Neural progenitor cell (in vitro differentiated cells): ENCODE data around the gene STX1A. TPM values are rescaled to one million over a fixed set of nuclear protein-coding genes. Genes with fewer than 3 reads are reported as not detected.

Experiments
- DNase-seq: peaks from one replicate; pipeline ENCODE4 v3.0.0-alpha.2; 2016; ENCODE audit warnings: low spot score
- H2AFZ ChIP-seq: fragments of 200-600 bp; sonication (generic); replicated peaks from 2 replicates; pipeline ENCODE4 v1.6.1; 2016; ENCODE audit warnings: antibody characterized with exemption
- H3F3A ChIP-seq: fragments of 200-600 bp; sonication (generic); 2 replicates; pipeline ENCODE4 v1.6.1; 2016; ENCODE audit warnings: antibody characterized with exemption, low read depth
- H3K27ac ChIP-seq: fragments of 200-600 bp; sonication (generic); 2 replicates; pipeline ENCODE4 v1.5.1; 2016; ENCODE audit warnings: mild to moderate bottlenecking
- H3K27me3 ChIP-seq: fragments of 200-600 bp; sonication (generic); 2 replicates; pipeline ENCODE4 v1.6.1; 2016; ENCODE audit warnings: mild to moderate bottlenecking, moderate library complexity
- H3K36me3 ChIP-seq: fragments of 200-600 bp; sonication (generic); 2 replicates; pipeline ENCODE4 v1.5.1; 2016
- H3K4me1 ChIP-seq: fragments of 200-600 bp; sonication (generic); 2 replicates; pipeline ENCODE4 v1.6.1; 2016; ENCODE audit warnings: mixed run types
- H3K4me2 ChIP-seq: fragments of 200-600 bp; sonication (generic); 2 replicates; pipeline ENCODE4 v1.6.1; 2016
- H3K4me3 ChIP-seq: fragments of 200-600 bp; sonication (generic); 2 replicates; pipeline ENCODE4 v1.5.1; 2016
- H3K79me2 ChIP-seq: fragments of 200-600 bp; sonication (generic); 2 replicates; pipeline ENCODE4 v1.6.1; 2016; ENCODE audit warnings: low read depth
- H3K9ac ChIP-seq: fragments of 200-600 bp; sonication (generic); 2 replicates; pipeline ENCODE4 v1.6.1; 2016
- H3K9me3 ChIP-seq: fragments of 200-600 bp; sonication (generic); 2 replicates; pipeline ENCODE4 v1.5.1; 2016; ENCODE audit warnings: low read depth
- H4K20me1 ChIP-seq: fragments of 200-600 bp; sonication (generic); 2 replicates; pipeline ENCODE4 v1.6.1; 2016; ENCODE audit warnings: low read depth
- H3K27ac Mint-ChIP-seq: 3 replicates; pipeline ENCODE4 v1.8.0; 2021; ENCODE audit warnings: mixed read lengths
- H3K27me3 Mint-ChIP-seq: 2 replicates; pipeline ENCODE4 v1.8.0; 2022; ENCODE audit warnings: low read depth, mild to moderate bottlenecking, inconsistent platforms, moderate library complexity, mixed read lengths; ENCODE audit not compliant: insufficient read depth
- H3K36me3 Mint-ChIP-seq: 3 replicates; pipeline ENCODE4 v1.8.0; 2021; ENCODE audit warnings: mixed read lengths
- H3K4me1 Mint-ChIP-seq: 3 replicates; pipeline ENCODE4 v1.8.0; 2021; ENCODE audit warnings: mixed read lengths
- H3K4me3 Mint-ChIP-seq: 3 replicates; pipeline ENCODE4 v1.8.0; 2021; ENCODE audit warnings: mild to moderate bottlenecking, moderate library complexity, mixed read lengths
- H3K9me3 Mint-ChIP-seq: 3 replicates; pipeline ENCODE4 v1.8.0; 2020; ENCODE audit warnings: mixed read lengths
- EZH2 ChIP-seq: fragments of 200-600 bp; sonication (generic); IDR thresholded peaks from 2 replicates; pipeline ENCODE4 v1.6.1; 2017; ENCODE audit warnings: antibody characterized with exemption, mild to moderate bottlenecking, moderate library complexity
- EZH2phosphoT487 ChIP-seq: fragments of 200-600 bp; sonication (generic); IDR thresholded peaks from 2 replicates; pipeline ENCODE4 v1.6.1; 2017; ENCODE audit warnings: antibody characterized with exemption
- total RNA-seq: library from RNA; depleted of rRNA; stranded (reverse); fragments of >200 nt; gene quantifications from 2 replicates; pipeline ENCODE4 v1.2.3, GENCODE V29; 2015; ENCODE audit warnings: low replicate concordance
- TF ChIP-seq, protein P1 (sequence below): fragments of 200-600 bp; sonication (generic); IDR thresholded peaks from 2 replicates; pipeline ENCODE4 v1.5.1; 2017; ENCODE audit warnings: antibody characterized with exemption, mild to moderate bottlenecking

STX1A gene
- total RNA-seq, 1 donor from 2014 or later = 21.9 TPM

GRCh38 chr7:73699370-73700068 is 19.9 kb downstream of the STX1A start:
- Histone ChIP-seq H3F3A (peaks cover 16% of the 10 kb centered on the region), H3K36me3 (no peaks in the 10 kb centered on the region), H3K4me3 (no peak overlapping the region), H3K27ac (no peak overlapping the region), H3K79me2 (no peaks in the 10 kb centered on the region), H3K27me3 (no peaks in the 10 kb centered on the region), H3K9me3 (no peaks in the 10 kb centered on the region), H3K4me1 (peaks cover 9% of the 10 kb centered on the region), H3K4me2 (no peak overlapping the region), H2AFZ (no peak overlapping the region), H4K20me1 (peaks cover 12% of the 10 kb centered on the region), H3K9ac (no peak overlapping the region)
- H3K4me3 Mint-ChIP-seq = no peak overlapping the region
- H3K36me3 Mint-ChIP-seq = peaks cover 17% of the 10 kb centered on the region
- H3K27ac Mint-ChIP-seq = no peak overlapping the region
- TF ChIP-seq, protein P1, sequence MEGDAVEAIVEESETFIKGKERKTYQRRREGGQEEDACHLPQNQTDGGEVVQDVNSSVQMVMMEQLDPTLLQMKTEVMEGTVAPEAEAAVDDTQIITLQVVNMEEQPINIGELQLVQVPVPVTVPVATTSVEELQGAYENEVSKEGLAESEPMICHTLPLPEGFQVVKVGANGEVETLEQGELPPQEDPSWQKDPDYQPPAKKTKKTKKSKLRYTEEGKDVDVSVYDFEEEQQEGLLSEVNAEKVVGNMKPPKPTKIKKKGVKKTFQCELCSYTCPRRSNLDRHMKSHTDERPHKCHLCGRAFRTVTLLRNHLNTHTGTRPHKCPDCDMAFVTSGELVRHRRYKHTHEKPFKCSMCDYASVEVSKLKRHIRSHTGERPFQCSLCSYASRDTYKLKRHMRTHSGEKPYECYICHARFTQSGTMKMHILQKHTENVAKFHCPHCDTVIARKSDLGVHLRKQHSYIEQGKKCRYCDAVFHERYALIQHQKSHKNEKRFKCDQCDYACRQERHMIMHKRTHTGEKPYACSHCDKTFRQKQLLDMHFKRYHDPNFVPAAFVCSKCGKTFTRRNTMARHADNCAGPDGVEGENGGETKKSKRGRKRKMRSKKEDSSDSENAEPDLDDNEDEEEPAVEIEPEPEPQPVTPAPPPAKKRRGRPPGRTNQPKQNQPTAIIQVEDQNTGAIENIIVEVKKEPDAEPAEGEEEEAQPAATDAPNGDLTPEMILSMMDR = no peak
- TF ChIP-seq EZH2phosphoT487 = no peak
- no peak for DNase-seq
- H3K4me1 Mint-ChIP-seq = peaks cover 16% of the 10 kb centered on the region
- peaks cover 9% of the 10 kb centered on the region for H3K27me3 Mint-ChIP-seq
- H3K9me3 Mint-ChIP-seq = no peaks in the 10 kb centered on the region

- no peaks in the 10 kb centered on the region for H3K36me3 ChIP-seq
- Mint-ChIP-seq H3K27me3 (peaks cover 9% of the 10 kb centered on the region), H3K27ac (no peak overlapping the region)
Measured at GRCh38 chr7:73698410-73698809, 21.1 kb downstream of the STX1A start.

DNA sequence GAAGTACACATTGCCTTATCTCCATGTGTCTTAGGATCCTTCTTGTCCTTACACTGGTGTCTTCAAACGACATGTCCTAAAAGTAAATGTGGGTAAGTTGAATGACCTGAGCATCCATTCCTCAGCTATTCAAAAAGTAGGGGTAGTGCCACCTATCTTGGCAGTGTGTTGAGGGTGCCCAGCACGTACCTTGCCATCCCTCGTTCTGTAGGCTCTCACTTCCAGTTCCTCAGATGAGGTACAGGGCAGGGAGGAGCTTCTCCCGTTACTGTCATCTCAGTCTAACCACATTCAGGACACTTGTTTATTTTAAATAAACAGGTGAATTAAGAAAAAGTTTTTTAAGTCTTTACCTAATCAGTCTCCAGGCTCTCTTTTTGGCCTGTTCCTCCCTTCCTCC is 23.1 kb downstream of the STX1A start:
- H3K27me3 Mint-ChIP-seq = peaks cover 7% of the 10 kb centered on the region
- no peak overlapping the region for H3K27ac Mint-ChIP-seq
- Histone ChIP-seq H3K27me3 (no peaks in the 10 kb centered on the region), H3K36me3 (no peaks in the 10 kb centered on the region), H3F3A (no peaks in the 10 kb centered on the region), H3K4me3 (no peak overlapping the region), H3K4me2 (no peak overlapping the region), H3K4me1 (no peaks in the 10 kb centered on the region), H3K79me2 (no peaks in the 10 kb centered on the region), H3K27ac (no peak overlapping the region), H2AFZ (no peak overlapping the region), H3K9ac (no peak overlapping the region), H3K9me3 (no peaks in the 10 kb centered on the region), H4K20me1 (no peaks in the 10 kb centered on the region)
- peaks cover 18% of the 10 kb centered on the region for H3K36me3 Mint-ChIP-seq
- no peak for DNase-seq
- TF ChIP-seq, protein P1 = no peak
- TF ChIP-seq EZH2phosphoT487 = no peak
- no peak for TF ChIP-seq EZH2
- H3K4me1 Mint-ChIP-seq = no peaks in the 10 kb centered on the region
- no peak overlapping the region for H3K4me3 Mint-ChIP-seq
- no peaks in the 10 kb centered on the region for H3K9me3 Mint-ChIP-seq

More at GRCh38 chr7:73698410-73698809, 21.1 kb downstream of the STX1A start:
- Histone ChIP-seq H3K4me1 (peaks cover 3% of the 10 kb centered on the region), H3K27me3 (no peaks in the 10 kb centered on the region), H3K4me2 (no peak overlapping the region), H3K4me3 (no peak overlapping the region), H3F3A (peaks cover 9% of the 10 kb centered on the region), H3K27ac (no peak overlapping the region), H2AFZ (no peak overlapping the region), H3K9me3 (no peaks in the 10 kb centered on the region), H3K9ac (no peak overlapping the region), H3K79me2 (no peaks in the 10 kb centered on the region), H4K20me1 (peaks cover 4% of the 10 kb centered on the region)
- TF ChIP-seq, protein P1 = no peak
- TF ChIP-seq EZH2phosphoT487 (no peak), EZH2 (no peak)
- Mint-ChIP-seq H3K4me3 (no peak overlapping the region), H3K36me3 (peaks cover 21% of the 10 kb centered on the region), H3K9me3 (no peaks in the 10 kb centered on the region), H3K4me1 (peaks cover 14% of the 10 kb centered on the region)
- no peak for DNase-seq
